ENCODE measurements around the gene SDC1.

DNA sequence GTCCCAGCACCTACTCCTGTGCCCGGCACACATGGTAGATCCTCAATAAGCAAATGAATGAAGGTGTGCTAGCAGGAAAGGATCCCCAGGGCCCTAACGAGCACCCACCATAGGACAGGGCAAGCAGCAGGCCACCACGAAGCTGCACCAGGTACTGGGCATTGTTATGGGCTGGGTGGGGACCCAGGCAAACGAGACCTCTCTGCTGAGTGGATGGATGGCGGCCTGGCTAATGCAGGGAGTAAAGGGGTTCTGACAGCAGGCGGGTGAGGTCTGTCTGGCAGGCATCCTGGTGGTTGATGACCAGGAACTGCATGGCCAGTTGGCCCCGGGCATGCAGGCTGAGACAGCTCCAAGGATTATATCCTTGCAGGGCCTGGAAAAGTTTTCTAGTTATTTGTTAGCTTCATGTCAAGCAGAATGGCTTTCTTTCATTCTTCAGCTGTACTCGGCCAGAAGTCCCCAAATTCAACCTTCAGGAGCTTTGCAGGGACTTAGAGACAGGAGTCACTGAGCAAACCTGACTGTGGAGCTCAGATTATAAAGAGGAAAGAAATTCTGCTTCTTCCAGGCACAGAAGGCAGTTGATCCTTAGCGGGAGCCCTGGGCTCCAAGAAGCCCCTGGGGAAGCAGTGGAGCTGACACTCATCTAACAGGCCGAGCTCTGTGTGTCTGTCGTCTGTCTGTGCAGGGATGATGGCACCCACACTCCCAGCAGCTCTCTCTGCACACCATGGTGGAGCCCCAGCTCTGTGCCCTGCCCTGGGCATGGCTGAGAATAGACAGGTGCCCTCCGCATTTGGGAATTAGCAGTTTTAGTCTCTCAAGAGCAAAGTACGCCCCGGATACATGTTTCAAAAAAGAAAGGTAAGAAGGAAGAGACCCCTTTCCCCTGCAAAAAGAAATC lies 51.2 kb downstream of the SDC1 start:
- TF ChIP-seq, protein P1, sequence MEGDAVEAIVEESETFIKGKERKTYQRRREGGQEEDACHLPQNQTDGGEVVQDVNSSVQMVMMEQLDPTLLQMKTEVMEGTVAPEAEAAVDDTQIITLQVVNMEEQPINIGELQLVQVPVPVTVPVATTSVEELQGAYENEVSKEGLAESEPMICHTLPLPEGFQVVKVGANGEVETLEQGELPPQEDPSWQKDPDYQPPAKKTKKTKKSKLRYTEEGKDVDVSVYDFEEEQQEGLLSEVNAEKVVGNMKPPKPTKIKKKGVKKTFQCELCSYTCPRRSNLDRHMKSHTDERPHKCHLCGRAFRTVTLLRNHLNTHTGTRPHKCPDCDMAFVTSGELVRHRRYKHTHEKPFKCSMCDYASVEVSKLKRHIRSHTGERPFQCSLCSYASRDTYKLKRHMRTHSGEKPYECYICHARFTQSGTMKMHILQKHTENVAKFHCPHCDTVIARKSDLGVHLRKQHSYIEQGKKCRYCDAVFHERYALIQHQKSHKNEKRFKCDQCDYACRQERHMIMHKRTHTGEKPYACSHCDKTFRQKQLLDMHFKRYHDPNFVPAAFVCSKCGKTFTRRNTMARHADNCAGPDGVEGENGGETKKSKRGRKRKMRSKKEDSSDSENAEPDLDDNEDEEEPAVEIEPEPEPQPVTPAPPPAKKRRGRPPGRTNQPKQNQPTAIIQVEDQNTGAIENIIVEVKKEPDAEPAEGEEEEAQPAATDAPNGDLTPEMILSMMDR (IDR thresholded peaks at IDR 0.05), result no peak
- no peak for TF ChIP-seq YY1 (IDR thresholded peaks at IDR 0.05; ENCODE audit: low read depth)
